Measurements from ENCODE around the gene CCDC187.

CCDC187 gene

DNA sequence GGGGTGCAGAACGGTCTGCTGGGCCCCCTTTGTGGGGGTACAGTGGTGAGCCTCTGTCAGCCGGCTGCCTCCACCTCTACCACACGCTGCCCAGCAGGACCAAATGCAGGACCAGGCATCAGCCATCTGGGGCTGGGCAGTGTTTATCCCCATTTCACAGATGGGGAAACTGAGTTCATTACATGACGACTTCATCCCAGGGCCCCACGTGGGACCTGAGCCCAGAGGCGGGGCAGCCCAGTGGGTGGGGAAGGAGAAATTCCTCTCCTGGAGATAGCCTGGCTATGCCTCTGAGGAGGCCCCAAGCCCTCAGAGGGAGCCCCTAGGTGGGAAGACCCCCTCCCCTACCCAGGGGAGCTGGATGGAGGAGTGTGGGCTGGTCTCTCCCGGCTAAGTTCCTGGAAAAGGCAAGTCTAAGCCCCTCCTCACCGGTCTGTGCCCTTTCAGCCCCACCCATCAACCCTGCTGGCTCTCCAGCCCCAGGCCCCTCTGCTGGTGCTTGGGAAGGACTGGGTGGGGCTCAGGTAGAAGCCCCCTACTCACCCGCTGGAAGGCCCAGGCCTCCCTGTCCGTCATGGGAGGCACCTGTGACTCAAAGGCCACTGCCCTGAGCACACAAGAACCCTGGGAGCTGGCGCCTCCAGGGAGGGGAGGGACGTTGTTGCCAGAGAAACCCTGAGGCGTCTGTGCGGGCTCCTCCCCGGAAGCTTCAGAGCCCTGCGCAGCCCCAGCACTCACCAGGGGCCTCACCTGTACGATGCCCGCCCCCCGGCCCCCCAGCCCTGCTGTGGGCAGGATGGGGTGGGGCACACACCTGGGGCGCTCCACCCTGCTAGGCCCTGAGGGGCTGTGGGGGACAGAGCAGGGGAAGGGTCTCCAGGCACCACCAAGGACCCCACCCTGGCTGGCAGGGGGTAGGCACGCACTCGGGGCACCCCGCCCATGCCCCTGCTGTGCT, 7.4 kb upstream of the CCDC187 start:
- no peak overlapping the region for H3K4me3 ChIP-seq (ENCODE audit: low read length)
- DNase-seq (ENCODE audit: low read depth) = no peak
- TF ChIP-seq, protein P1, sequence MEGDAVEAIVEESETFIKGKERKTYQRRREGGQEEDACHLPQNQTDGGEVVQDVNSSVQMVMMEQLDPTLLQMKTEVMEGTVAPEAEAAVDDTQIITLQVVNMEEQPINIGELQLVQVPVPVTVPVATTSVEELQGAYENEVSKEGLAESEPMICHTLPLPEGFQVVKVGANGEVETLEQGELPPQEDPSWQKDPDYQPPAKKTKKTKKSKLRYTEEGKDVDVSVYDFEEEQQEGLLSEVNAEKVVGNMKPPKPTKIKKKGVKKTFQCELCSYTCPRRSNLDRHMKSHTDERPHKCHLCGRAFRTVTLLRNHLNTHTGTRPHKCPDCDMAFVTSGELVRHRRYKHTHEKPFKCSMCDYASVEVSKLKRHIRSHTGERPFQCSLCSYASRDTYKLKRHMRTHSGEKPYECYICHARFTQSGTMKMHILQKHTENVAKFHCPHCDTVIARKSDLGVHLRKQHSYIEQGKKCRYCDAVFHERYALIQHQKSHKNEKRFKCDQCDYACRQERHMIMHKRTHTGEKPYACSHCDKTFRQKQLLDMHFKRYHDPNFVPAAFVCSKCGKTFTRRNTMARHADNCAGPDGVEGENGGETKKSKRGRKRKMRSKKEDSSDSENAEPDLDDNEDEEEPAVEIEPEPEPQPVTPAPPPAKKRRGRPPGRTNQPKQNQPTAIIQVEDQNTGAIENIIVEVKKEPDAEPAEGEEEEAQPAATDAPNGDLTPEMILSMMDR (conservative IDR thresholded peaks at IDR 0.05; ENCODE audit: low read depth, low read length) = no peak

DNA sequence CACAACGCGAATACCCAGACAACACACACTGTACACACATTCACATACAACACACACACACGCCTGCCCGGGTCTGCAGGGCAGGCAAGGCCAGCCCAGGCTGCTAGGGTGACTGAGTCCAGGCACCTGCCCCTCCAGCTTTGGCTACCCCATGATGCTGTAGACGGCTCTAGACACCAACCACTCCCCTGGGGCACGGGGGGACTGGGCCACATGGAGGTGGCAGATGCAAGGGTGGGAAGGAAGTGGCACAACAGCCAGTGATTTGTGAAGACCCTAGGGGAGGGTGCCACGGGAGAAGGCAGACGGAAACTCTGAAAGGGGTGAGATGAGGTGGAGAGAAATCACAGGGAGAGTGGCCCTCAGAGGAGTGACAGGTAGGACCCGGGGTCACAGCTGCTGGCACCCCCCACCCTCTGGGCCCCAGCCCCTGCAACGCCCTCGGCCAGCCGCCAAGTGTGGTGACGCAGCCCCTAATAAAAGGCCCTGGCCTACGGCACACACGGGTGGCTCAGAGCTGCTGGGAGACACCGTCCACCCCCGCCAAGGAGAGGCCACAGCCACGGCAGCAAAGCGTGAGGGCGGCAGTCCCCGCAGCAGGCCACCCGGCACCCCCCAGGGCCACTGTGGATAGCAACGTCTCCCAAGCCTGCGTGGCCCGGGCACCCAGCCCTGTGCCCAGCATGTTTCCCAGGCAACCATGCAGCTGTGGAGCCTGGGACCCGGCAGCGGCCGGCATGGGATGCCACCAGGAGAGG, 6.6 kb upstream of the CCDC187 start:
- TF ChIP-seq, protein P1 (conservative IDR thresholded peaks at IDR 0.05; ENCODE audit: low read depth, low read length) = no peak
- H3K4me3 ChIP-seq (ENCODE audit: low read length) = no peak overlapping the region
- no peak for DNase-seq (ENCODE audit: low read depth)

DNA sequence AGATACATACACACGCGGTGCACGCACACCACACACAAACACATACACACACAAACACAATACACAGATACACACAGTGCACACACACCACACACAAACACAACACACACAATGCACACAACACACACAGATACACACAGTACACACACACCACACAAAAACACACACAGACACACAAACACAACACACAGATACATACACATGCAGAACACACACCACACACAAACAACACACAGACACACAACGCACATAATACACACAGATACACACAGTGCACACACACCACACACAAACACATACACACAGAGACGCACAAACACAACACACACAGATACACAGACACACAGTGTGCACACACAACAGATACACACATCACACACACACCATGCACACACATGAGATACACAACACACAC, 5.9 kb upstream of the CCDC187 start:
- no peak for DNase-seq (ENCODE audit: low read depth)
- TF ChIP-seq, protein P1 (conservative IDR thresholded peaks at IDR 0.05; ENCODE audit: low read depth, low read length) = no peak
- no peak overlapping the region for H3K4me3 ChIP-seq (ENCODE audit: low read length)

DNA sequence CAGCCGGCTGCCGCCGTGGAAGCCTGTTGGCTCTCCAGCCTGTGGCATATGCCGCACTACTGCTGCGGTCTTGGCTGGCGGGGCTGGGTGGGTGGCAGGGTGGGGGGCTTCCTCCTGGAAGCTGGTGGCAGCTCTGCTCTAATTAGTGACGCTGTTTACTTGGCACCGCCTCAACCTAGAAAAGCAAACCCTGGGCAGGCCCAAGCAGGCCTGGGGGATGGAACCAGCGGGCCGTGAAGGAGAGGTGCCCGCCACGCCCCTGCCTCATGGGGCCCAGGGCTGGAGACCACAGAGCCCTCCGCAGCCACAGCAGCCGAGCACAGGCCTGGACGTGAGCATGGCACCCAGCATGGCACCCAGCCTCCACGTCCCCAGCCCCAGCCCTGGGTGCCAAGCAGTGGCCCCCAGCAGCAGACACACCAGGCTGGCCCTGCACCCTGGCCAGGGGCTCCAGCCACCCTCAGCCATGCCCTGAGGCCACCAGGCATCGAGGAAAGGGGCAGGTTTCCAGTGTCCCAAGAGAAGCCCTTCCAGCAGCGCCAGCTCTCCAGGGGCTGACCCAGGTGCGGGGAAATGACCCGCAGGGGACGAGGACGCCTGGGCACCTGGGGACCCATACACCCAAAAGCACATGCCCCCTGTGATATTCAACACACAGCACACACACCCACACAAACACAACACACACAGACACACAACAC, 5.4 kb upstream of the CCDC187 start:
- TF ChIP-seq, protein P1 (conservative IDR thresholded peaks at IDR 0.05; ENCODE audit: low read depth, low read length) = no peak
- no peak for DNase-seq (ENCODE audit: low read depth)
- H3K4me3 ChIP-seq (ENCODE audit: low read length) = no peak overlapping the region

DNA sequence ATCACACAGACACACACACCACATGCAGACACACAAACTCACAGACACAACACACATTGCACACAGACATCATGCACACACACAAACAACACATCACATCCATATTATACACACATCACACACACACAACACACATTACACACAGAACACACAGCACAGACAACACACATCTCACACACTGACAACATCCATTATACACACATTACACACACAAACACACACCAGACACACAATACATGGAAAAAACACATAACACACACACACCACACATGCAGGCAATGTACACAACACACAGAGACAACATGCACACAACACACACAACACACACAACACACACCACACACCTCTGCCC, 4.8 kb upstream of the CCDC187 start:
- no peak overlapping the region for H3K4me3 ChIP-seq (ENCODE audit: low read length)
- TF ChIP-seq, protein P1 (conservative IDR thresholded peaks at IDR 0.05; ENCODE audit: low read depth, low read length) = no peak

DNA sequence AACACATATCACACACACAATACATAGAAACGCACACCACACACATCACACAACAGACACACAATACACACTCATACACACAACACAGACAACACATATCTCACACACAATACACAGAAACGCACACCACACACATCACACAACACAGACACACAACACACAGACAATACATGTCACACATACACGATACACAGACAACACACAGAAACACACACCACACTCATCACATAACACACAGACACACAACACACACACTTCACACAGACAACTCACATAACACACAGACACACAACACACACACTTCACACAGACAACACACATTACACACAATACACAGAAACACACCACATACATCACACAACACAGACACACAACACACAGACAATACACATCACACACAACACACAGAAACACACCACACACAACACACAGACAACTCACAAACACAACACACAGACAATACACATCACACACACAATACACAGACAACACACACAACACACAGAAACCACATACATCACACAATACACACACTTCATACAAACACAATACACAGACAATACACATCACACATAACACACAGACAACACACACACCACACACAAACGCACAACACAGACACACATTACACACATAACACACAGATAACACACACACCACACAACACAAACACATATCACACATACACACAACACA, 4.3 kb upstream of the CCDC187 start:
- H3K4me3 ChIP-seq (ENCODE audit: low read length) = no peak overlapping the region
- TF ChIP-seq, protein P1 (conservative IDR thresholded peaks at IDR 0.05; ENCODE audit: low read depth, low read length) = no peak
- DNase-seq (ENCODE audit: low read depth) = no peak

More for the DNA sequence above, 4.8 kb upstream of the CCDC187 start:
- DNase-seq (ENCODE audit: low read depth) = no peak

Measured in retinal pigment epithelial cell (primary cell).